Measurements from ENCODE around the gene LYAR.

- no peak for TF ChIP-seq CTCF (conservative IDR thresholded peaks at IDR 0.05; ENCODE audit: low read depth in 2 of 2)
- TF ChIP-seq POLR2AphosphoS5 (IDR thresholded peaks at IDR 0.05; ENCODE audit: low read depth) = no peak
- TF ChIP-seq EZH2phosphoT487 (IDR thresholded peaks at IDR 0.05; ENCODE audit: unreplicated experiment) = no peak
- TF ChIP-seq EZH2 (IDR thresholded peaks at IDR 0.05; ENCODE audit: low read depth, unreplicated experiment) = no peak
- TF ChIP-seq REST (IDR thresholded peaks at IDR 0.05; ENCODE audit: unreplicated experiment) = no peak
- TF ChIP-seq, protein P1, sequence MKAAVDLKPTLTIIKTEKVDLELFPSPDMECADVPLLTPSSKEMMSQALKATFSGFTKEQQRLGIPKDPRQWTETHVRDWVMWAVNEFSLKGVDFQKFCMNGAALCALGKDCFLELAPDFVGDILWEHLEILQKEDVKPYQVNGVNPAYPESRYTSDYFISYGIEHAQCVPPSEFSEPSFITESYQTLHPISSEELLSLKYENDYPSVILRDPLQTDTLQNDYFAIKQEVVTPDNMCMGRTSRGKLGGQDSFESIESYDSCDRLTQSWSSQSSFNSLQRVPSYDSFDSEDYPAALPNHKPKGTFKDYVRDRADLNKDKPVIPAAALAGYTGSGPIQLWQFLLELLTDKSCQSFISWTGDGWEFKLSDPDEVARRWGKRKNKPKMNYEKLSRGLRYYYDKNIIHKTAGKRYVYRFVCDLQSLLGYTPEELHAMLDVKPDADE (IDR thresholded peaks at IDR 0.05) = no peak
- TF ChIP-seq JUNB (IDR thresholded peaks at IDR 0.05; ENCODE audit: unreplicated experiment) = no peak
- no peak for TF ChIP-seq ZNF114 (CRISPR knock-in tag; IDR thresholded peaks at IDR 0.05)
Measured at GRCh38 chr4:4321951-4322688, 32.2 kb upstream of the LYAR start.

Measured in GM23338 (cell line).